HCT116 (cell line): ENCODE data around the gene RAC2.

Experiments
- CTCF ChIP-seq, 3 experiments: fragments of 200-600 bp in 1 of 3; sonication (generic) in 1 of 3; IDR thresholded peaks in 2 of 3; conservative IDR thresholded peaks in 1 of 3; 2 replicates each; pipeline ENCODE4 v1.5.1; 2012 to 2017; ENCODE audit warnings: low read depth in 2 of 3, low read length in 2 of 3, antibody characterized with exemption in 1 of 3, borderline replicate concordance in 1 of 3, control low read depth in 1 of 3, mild to moderate bottlenecking in 1 of 3, mixed read lengths in 1 of 3, mixed run types in 1 of 3, moderate library complexity in 1 of 3; ENCODE audit not compliant: insufficient read depth in 1 of 3
- EZH2 ChIP-seq: fragments of 200-600 bp; sonication (generic); IDR thresholded peaks from 2 replicates; pipeline ENCODE4 v1.6.1; 2017; ENCODE audit warnings: antibody characterized with exemption, mixed run types
- FOSL1 ChIP-seq: IDR thresholded peaks from 2 replicates; pipeline ENCODE4 v1.6.1; 2012; ENCODE audit warnings: low read depth
- MAX ChIP-seq: IDR thresholded peaks from 2 replicates; pipeline ENCODE4 v1.6.1; 2012
- POLR2A ChIP-seq: IDR thresholded peaks from 2 replicates; pipeline ENCODE4 v1.7.0; 2011; ENCODE audit warnings: borderline replicate concordance; ENCODE audit not compliant: insufficient read depth, insufficient read length; ENCODE audit errors: extremely low read depth
- POLR2AphosphoS5 ChIP-seq: IDR thresholded peaks from 2 replicates; pipeline ENCODE4 v1.6.1; 2011; ENCODE audit warnings: mild to moderate bottlenecking, low read depth, low read length, moderate library complexity
- REST ChIP-seq: IDR thresholded peaks from 2 replicates; pipeline ENCODE4 v1.6.1; 2012; ENCODE audit warnings: low read depth
- SIN3A ChIP-seq: IDR thresholded peaks from 2 replicates; pipeline ENCODE4 v1.6.1; 2012; ENCODE audit warnings: low read depth
- SRF ChIP-seq: IDR thresholded peaks from 2 replicates; pipeline ENCODE4 v1.6.1; 2012; ENCODE audit warnings: low read depth
- TCF7L2 ChIP-seq: IDR thresholded peaks from 2 replicates; pipeline ENCODE4 v1.7.0; 2011; ENCODE audit warnings: borderline replicate concordance, inconsistent platforms; ENCODE audit not compliant: insufficient read depth, insufficient read length; ENCODE audit errors: extremely low read depth
- YY1 ChIP-seq: IDR thresholded peaks from 2 replicates; pipeline ENCODE4 v1.6.1; 2011; ENCODE audit warnings: low read length, low read depth, moderate library complexity, mild to moderate bottlenecking; ENCODE audit not compliant: insufficient replicate concordance; ENCODE audit errors: extremely low read depth
- ZBTB33 ChIP-seq: IDR thresholded peaks from 2 replicates; pipeline ENCODE4 v1.6.1; 2011; ENCODE audit warnings: mild to moderate bottlenecking, low read length, moderate library complexity; ENCODE audit not compliant: insufficient replicate concordance; ENCODE audit errors: extremely low read depth

GRCh38 chr22:37241351-37242142, 2.5 kb downstream of the RAC2 start:
- TF ChIP-seq SIN3A, result no peak
- no peak for TF ChIP-seq POLR2AphosphoS5
- TF ChIP-seq YY1, result no peak
- TF ChIP-seq FOSL1, result no peak
- TF ChIP-seq POLR2A, result no peak
- no peak for TF ChIP-seq SRF
- no peak for TF ChIP-seq EZH2
- TF ChIP-seq ZBTB33, result no peak
- TF ChIP-seq TCF7L2, result no peak
- TF ChIP-seq CTCF (IDR thresholded peaks at IDR 0.05 in 2 of 3, conservative IDR thresholded peaks at IDR 0.05 in 1 of 3; ENCODE audit: borderline replicate concordance in 1 of 3, insufficient read depth in 1 of 3, low read depth in 2 of 3, low read length in 2 of 3), result no peak
- no peak for TF ChIP-seq REST
- TF ChIP-seq MAX, result no peak
